ENCODE data around the gene THEMIS.

GRCh38 chr6:127877231-127877630 is 23.6 kb downstream of the THEMIS start:
- TF ChIP-seq CTCF (conservative IDR thresholded peaks at IDR 0.05 in 1 of 2, IDR thresholded peaks at IDR 0.05 in 1 of 2; ENCODE audit: extremely low read depth in 1 of 2, insufficient read depth in 1 of 2, low read depth in 1 of 2, low read length in 2 of 2): no peak
- TF ChIP-seq EZH2 (IDR thresholded peaks at IDR 0.05; ENCODE audit: borderline replicate concordance, low read length): no peak
